ENCODE measurements around the gene PTPN1. TPM values are rescaled to one million over a fixed set of nuclear protein-coding genes. Genes with fewer than 3 reads are reported as not detected.

Gene PTPN1
- total and polyA plus RNA-seq, 2 of the 4 experiments (the other 2 are of a cell fraction) = 31.7 to 37.4 TPM

DNA sequence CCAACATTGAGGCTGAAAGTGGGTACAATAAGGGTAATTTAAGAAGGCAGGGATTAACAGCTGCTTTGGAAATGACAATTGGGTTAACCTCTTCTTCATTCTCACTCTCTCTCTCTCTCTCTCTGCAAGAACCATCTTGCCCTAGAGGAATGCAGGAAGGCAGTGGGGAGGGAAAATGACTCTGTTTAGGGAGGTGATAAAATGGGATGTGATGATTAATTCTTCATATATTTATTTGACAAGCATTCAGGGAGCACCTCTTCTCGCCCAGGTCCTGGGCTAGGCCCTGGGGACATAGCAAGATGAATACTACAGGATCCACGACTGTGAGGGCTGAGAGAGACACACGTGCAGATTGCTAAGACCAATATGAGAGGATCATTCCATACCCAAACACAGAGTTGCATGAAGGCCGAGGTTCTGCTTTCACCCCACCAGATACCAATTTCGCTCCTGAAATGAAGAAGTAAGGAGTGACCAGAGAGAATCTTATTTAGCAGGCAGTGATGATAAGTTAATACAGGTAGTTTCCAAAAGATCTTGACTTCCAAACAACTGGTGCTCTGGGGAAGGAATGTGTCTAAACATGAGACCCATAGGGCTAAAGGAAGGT lies 13.3 kb upstream of the PTPN1 start:
- no peak; the same call in 1 of the 2 replicates for ATAC-seq (ENCODE audit: low read depth)
- TF ChIP-seq, protein P1, sequence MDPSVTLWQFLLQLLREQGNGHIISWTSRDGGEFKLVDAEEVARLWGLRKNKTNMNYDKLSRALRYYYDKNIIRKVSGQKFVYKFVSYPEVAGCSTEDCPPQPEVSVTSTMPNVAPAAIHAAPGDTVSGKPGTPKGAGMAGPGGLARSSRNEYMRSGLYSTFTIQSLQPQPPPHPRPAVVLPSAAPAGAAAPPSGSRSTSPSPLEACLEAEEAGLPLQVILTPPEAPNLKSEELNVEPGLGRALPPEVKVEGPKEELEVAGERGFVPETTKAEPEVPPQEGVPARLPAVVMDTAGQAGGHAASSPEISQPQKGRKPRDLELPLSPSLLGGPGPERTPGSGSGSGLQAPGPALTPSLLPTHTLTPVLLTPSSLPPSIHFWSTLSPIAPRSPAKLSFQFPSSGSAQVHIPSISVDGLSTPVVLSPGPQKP (IDR thresholded peaks at IDR 0.05; ENCODE audit: borderline replicate concordance, low read depth, low read length) = no peak
- no peak for TF ChIP-seq MAFK (IDR thresholded peaks at IDR 0.05; ENCODE audit: low read depth, low read length)
- no peak for TF ChIP-seq SMC3 (IDR thresholded peaks at IDR 0.05; ENCODE audit: low read depth, low read length)
- no peak for TF ChIP-seq POLR2A (IDR thresholded peaks at IDR 0.05; ENCODE audit: low read depth, low read length)
- no peak for TF ChIP-seq CEBPB (IDR thresholded peaks at IDR 0.05; ENCODE audit: low read depth, low read length)
- TF ChIP-seq BHLHE40 (IDR thresholded peaks at IDR 0.05; ENCODE audit: low read depth, low read length) = no peak
- TF ChIP-seq CHD1 (IDR thresholded peaks at IDR 0.05; ENCODE audit: low read depth, low read length) = no peak
- TF ChIP-seq, protein P2, sequence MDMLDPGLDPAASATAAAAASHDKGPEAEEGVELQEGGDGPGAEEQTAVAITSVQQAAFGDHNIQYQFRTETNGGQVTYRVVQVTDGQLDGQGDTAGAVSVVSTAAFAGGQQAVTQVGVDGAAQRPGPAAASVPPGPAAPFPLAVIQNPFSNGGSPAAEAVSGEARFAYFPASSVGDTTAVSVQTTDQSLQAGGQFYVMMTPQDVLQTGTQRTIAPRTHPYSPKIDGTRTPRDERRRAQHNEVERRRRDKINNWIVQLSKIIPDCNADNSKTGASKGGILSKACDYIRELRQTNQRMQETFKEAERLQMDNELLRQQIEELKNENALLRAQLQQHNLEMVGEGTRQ (IDR thresholded peaks at IDR 0.05; ENCODE audit: low read depth, low read length) = no peak
- TF ChIP-seq FOS (IDR thresholded peaks at IDR 0.05; ENCODE audit: low read depth, low read length) = no peak
- no peak for TF ChIP-seq MXI1 (IDR thresholded peaks at IDR 0.05; ENCODE audit: borderline replicate concordance, low read depth, low read length)
- no peak for TF ChIP-seq RAD21 (IDR thresholded peaks at IDR 0.05; ENCODE audit: low read length)
- TF ChIP-seq RCOR1 (IDR thresholded peaks at IDR 0.05; ENCODE audit: insufficient replicate concordance, low read length) = no peak
- no peak for TF ChIP-seq RFX5 (IDR thresholded peaks at IDR 0.05; ENCODE audit: low read depth, low read length)
- TF ChIP-seq NFE2L2 (IDR thresholded peaks at IDR 0.05; ENCODE audit: low read depth, low read length) = no peak
- no peak for TF ChIP-seq CTCF (conservative IDR thresholded peaks at IDR 0.05; ENCODE audit: low read depth, low read length)

More for the DNA sequence above, 13.3 kb upstream of the PTPN1 start:
- Histone ChIP-seq H3K23ac (ENCODE audit: low read depth, low read length) (peak overlapping the region; percentile 45; the same call in 1 of the 2 replicates), H4K91ac (ENCODE audit: insufficient read depth, low read depth, low read length) (no peak overlapping the region), H4K20me1 (ENCODE audit: insufficient read depth, low read length) (no peaks in the 10 kb centered on the region), H3K4me3 (ENCODE audit: insufficient read depth, low read depth, low read length) (no peak overlapping the region), H4K5ac (ENCODE audit: low read depth, low read length) (peak overlapping the region; percentile 40; the same call in 1 of the 2 replicates), H3K9me3 (ENCODE audit: control insufficient read depth, insufficient read depth, low read length) (no peaks in the 10 kb centered on the region), H3K56ac (ENCODE audit: extremely low read depth, insufficient read depth, low read length) (no peak overlapping the region), H3K36me3 (ENCODE audit: control insufficient read depth, insufficient read depth, low read length) (no peaks in the 10 kb centered on the region), H2BK20ac (ENCODE audit: low read depth, low read length) (0 out of 2 replicates have a peak overlapping the region, but pooled peaks have one; percentile 8), H3K4me2 (ENCODE audit: low read depth, low read length) (no peak overlapping the region), H2BK15ac (ENCODE audit: low read depth, low read length) (peak overlapping the region; percentile 53; the same call in 1 of the 3 replicates), H3K18ac (ENCODE audit: low read depth, low read length) (no peak overlapping the region; the same call in 1 of the 2 replicates), H3K27me3 (ENCODE audit: control insufficient read depth, insufficient read depth, low read length) (no peaks in the 10 kb centered on the region), H3K4me1 (ENCODE audit: control insufficient read depth, insufficient read depth, low read length) (peaks cover 7% of the 10 kb centered on the region; the same call in 1 of the 2 replicates), H4K8ac (ENCODE audit: low read depth in 2 of 2, low read length in 2 of 2) (0 out of 4 replicates have a peak overlapping the region, but pooled peaks of 1 of the 2 experiments have one; percentile 19), H2AFZ (replicated peaks; ENCODE audit: low read length, poor library complexity) (peak overlapping the region; percentile 67), H3K9me1 (ENCODE audit: insufficient read depth, low read length) (peaks cover 4% of the 10 kb centered on the region; the same call in 1 of the 2 replicates), H2AK9ac (replicated peaks; ENCODE audit: low read depth, low read length, poor library complexity) (no peak overlapping the region), H3K4ac (ENCODE audit: low read depth, low read length) (0 out of 2 replicates have a peak overlapping the region, but pooled peaks have one; percentile 8), H3K9ac (ENCODE audit: low read depth, low read length) (no peak overlapping the region), H2BK5ac (ENCODE audit: low read depth, low read length, poor library complexity, severe bottlenecking) (no peak overlapping the region), H2BK120ac (ENCODE audit: low read depth, low read length) (0 out of 2 replicates have a peak overlapping the region, but pooled peaks have one; percentile 18), H3K27ac (ENCODE audit: insufficient read depth, low read length) (no peak overlapping the region), H3K79me1 (ENCODE audit: low read depth in 1 of 2, low read length in 2 of 2) (0 out of 4 replicates have a peak, but pooled peaks cover 0 to 4% of the 10 kb centered on the region in 2 experiments), H3K14ac (replicated peaks; ENCODE audit: low read depth, low read length) (0 out of 2 replicates have a peak overlapping the region, but pooled peaks have one; percentile 45), H2AK5ac (ENCODE audit: low read depth, low read length) (no peak overlapping the region)
- no peak for DNase-seq
- intact Hi-C loops (cut with micrococcal nuclease) = no loop called here
- BruUV-seq (replicated peaks) = no TSS peak
- 80% methylated on average over 1 of the region's 5 CpGs; no CpG with 5 or more reads in 1 of the 2 experiments for WGBS, 2 experiments (ENCODE audit: extremely low coverage in 2 of 2, insufficient read length in 1 of 2)
- in situ Hi-C loops (cut with MboI; ENCODE audit: low sequenced_read_pairs) = no loop called here
- dilution Hi-C loops (cut with HindIII; ENCODE audit: low sequenced_read_pairs, unreplicated experiment) = no loop called here
- CTCF ChIA-PET = no interaction called here
- POLR2A ChIA-PET (ENCODE audit: unreplicated experiment) = no interaction called here
